Stomach (tissue), 9 donors: Measurements from ENCODE around the gene FIBP. TPM values are rescaled to one million over a fixed set of nuclear protein-coding genes. Genes with fewer than 3 reads are reported as not detected.

Experiments used
- DNase-seq, 2 donors: peaks; one replicate each; pipeline versions ENCODE4 v3.0.0 to v3.0.0-alpha.2; 2013 to 2019
- H3K27ac ChIP-seq, 5 donors: fragments of 200-600 bp in 4 of 5; sonication (generic) in 4 of 5; one replicate each; pipeline ENCODE4 v1.5.1; 2013 to 2019; ENCODE audit warnings: mild to moderate bottlenecking in 1 of 5, moderate library complexity in 1 of 5
- H3K27me3 ChIP-seq, 3 donors: fragments of 200-600 bp; sonication (generic); one replicate each; pipeline ENCODE4 v1.5.1; 2017 to 2019; ENCODE audit warnings: mixed run types in 1 of 3
- H3K36me3 ChIP-seq, 4 donors: fragments of 200-600 bp; sonication (generic); 1 replicate in 3 of 4; 2 replicates in 1 of 4; pipeline ENCODE4 v1.5.1; 2016 to 2019
- H3K4me1 ChIP-seq, 4 donors: fragments of 200-600 bp; sonication (generic); one replicate each; pipeline ENCODE4 v1.5.1; 2016 to 2019
- H3K4me3 ChIP-seq, 4 donors: fragments of 200-600 bp; sonication (generic) in 3 of 4; one replicate each; pipeline ENCODE4 v1.5.1; 2016 to 2019; ENCODE audit warnings: mild to moderate bottlenecking in 1 of 4
- H3K9me3 ChIP-seq, 4 donors: fragments of 200-600 bp; sonication (generic); one replicate each; pipeline ENCODE4 v1.5.1; 2016 to 2019
- CTCF ChIP-seq, 7 experiments: fragments of 450-650 bp in 4 of 7; fragments of 200-600 bp in 3 of 7; sonication (generic) in 3 of 7; IDR thresholded peaks; one replicate each; pipeline ENCODE4 v1.5.1; 2016 to 2019; ENCODE audit warnings: antibody characterized with exemption in 7 of 7, control low read depth in 2 of 7, mild to moderate bottlenecking in 1 of 7
- EP300 ChIP-seq: sonication (generic); formaldehyde crosslinking; IDR thresholded peaks from one replicate; pipeline ENCODE4 v1.6.1; 2017; ENCODE audit warnings: antibody characterized with exemption
- POLR2A ChIP-seq, 4 donors: fragments of 450-650 bp; IDR thresholded peaks; one replicate each; pipeline ENCODE4 v1.6.1; 2016; ENCODE audit warnings: antibody characterized with exemption in 4 of 4, control low read depth in 2 of 4, mild to moderate bottlenecking in 1 of 4, moderate library complexity in 1 of 4
- POLR2AphosphoS5 ChIP-seq, 3 donors: sonication (generic); formaldehyde crosslinking; IDR thresholded peaks; one replicate each; pipeline ENCODE4 v1.6.1; 2016; ENCODE audit warnings: antibody characterized with exemption in 3 of 3
- WGBS, 5 donors: extraction: QIAGEN DNeasy Blood & Tissue Kit in 3 of 5; methylation state at CpG; one replicate each; pipeline versions ENCODE4 v1.1.5 to v1.1.7; 2013 to 2018; 5-methylcytosine and 5-hydroxymethylcytosine counted together
- intact Hi-C: fragments of 100-400 bp; cut with DNase I; formaldehyde crosslinking; loops from one replicate; pipeline ENCODE4 v1.15.1; 2023; ENCODE audit warnings: low total_unique reads
- polyA plus RNA-seq, 3 donors: library from polyadenylated mRNA; stranded (reverse); fragments of 200-250 nt; gene quantifications; one replicate each; pipeline ENCODE4 v1.2.3, GENCODE V29; 2013
- total RNA-seq, 5 donors: library from RNA; depleted of rRNA; stranded (reverse); fragments of >200 nt; gene quantifications; one replicate each; pipeline versions ENCODE4 v1.1.0 to v1.2.3, GENCODE V29; 2014 to 2016
- donor health status: healthy with polysubstance abuse.
- donor health status: Bipolar disorder and iron deficiency.
- donor health status: healthy.

Gene FIBP
- total and polyA plus RNA-seq, 8 donors: 25.4 to 488 (median 70.2) TPM

- intact Hi-C loops: no loop called here
- H3K27me3 ChIP-seq: peaks cover 0 to 11% (median 10%) of the 10 kb centered on the region in 3 donors
- H3K36me3 ChIP-seq: peaks cover 0 to 7% (median 0%) of the 10 kb centered on the region in 4 donors
- DNase-seq: peak; percentile 67 to 85
- WGBS, 5 donors: 2% methylated on average over 27 to 78 of the region's 78 CpGs
- H3K27ac ChIP-seq: peak overlapping the region; percentile 40 to 86 (median 83)
- H3K9me3 ChIP-seq: no peaks in the 10 kb centered on the region
- no peak for TF ChIP-seq CTCF (IDR thresholded peaks at IDR 0.05)
- peak in 2 of 3 donors; percentile 31 to 71 for TF ChIP-seq POLR2AphosphoS5 (IDR thresholded peaks at IDR 0.05)
- peak overlapping the region; percentile 57 to 66 (median 62) for H3K4me3 ChIP-seq
- peaks cover 11 to 47% (median 19%) of the 10 kb centered on the region in 4 donors for H3K4me1 ChIP-seq
Observed at GRCh38 chr11:65899356-65900124, 11.3 kb upstream of the FIBP start.

- peak overlapping the region; percentile 57 to 66 (median 62) for H3K4me3 ChIP-seq
- H3K36me3 ChIP-seq: peaks cover 0 to 7% (median 0%) of the 10 kb centered on the region in 4 donors
- 25 to 44% (median 28%) methylated on average over 15 to 28 of the region's 28 CpGs for WGBS, 5 donors
- peaks cover 12 to 54% (median 21%) of the 10 kb centered on the region in 4 donors for H3K4me1 ChIP-seq
- H3K27ac ChIP-seq: peak overlapping the region in 4 of 5 donors; percentile 38 to 86 (median 83)
- TF ChIP-seq CTCF (IDR thresholded peaks at IDR 0.05) (no peak), POLR2AphosphoS5 (IDR thresholded peaks at IDR 0.05) (no peak), EP300 (no peak), POLR2A (IDR thresholded peaks at IDR 0.05) (no peak)
- H3K9me3 ChIP-seq: no peaks in the 10 kb centered on the region
- DNase-seq: no peak
- intact Hi-C loops: no loop called here
- peaks cover 0 to 11% (median 10%) of the 10 kb centered on the region in 3 donors for H3K27me3 ChIP-seq
Observed at GRCh38 chr11:65898656-65899355, 10.5 kb upstream of the FIBP start.

DNA sequence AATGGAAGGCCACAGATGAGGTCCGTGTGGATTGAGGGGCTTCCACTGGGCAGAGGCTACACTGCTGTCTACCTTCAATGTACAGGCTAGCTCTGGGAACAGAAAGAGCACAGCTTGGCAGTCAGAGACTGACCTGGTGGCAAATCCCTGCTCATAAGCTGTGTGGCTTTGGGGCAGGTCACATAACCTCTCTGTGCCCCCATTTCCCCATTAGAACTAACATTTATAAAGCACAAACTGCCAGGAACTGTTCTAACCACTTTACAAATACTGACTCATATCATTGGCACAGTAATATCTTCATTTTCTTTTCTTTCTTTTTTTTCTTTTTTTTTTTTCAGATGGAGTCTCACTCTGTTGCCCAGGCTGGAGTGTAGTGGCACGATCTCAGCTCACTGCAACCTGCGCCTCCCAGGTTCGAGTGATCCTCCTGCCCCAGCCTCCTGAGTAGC lies 8.8 kb upstream of the FIBP start:
- H3K9me3 ChIP-seq: no peaks in the 10 kb centered on the region
- H3K4me1 ChIP-seq: peaks cover 30 to 67% (median 38%) of the 10 kb centered on the region in 4 donors
- H3K27ac ChIP-seq: no peak overlapping the region
- DNase-seq: no peak
- WGBS, 5 donors: 78 to 92% (median 88%) methylated on average over 4 of the region's 4 CpGs
- peaks cover 0 to 7% (median 0%) of the 10 kb centered on the region in 4 donors for H3K36me3 ChIP-seq
- intact Hi-C loops: no loop called here
- no peak for TF ChIP-seq POLR2AphosphoS5 (IDR thresholded peaks at IDR 0.05)
- no peak for TF ChIP-seq POLR2A (IDR thresholded peaks at IDR 0.05)
- no peak overlapping the region for H3K4me3 ChIP-seq
- H3K27me3 ChIP-seq: peaks cover 0 to 11% (median 10%) of the 10 kb centered on the region in 3 donors

- peaks cover 0 to 7% (median 0%) of the 10 kb centered on the region in 4 donors for H3K36me3 ChIP-seq
- TF ChIP-seq POLR2AphosphoS5 (IDR thresholded peaks at IDR 0.05) (no peak), CTCF (IDR thresholded peaks at IDR 0.05) (no peak)
- intact Hi-C loops: no loop called here
- no peak for DNase-seq
- H3K27me3 ChIP-seq: peaks cover 0 to 11% (median 10%) of the 10 kb centered on the region in 3 donors
- H3K27ac ChIP-seq: no peak overlapping the region
- 85 to 90% (median 87%) methylated on average over 14 of the region's 14 CpGs for WGBS, 5 donors
- no peaks in the 10 kb centered on the region for H3K9me3 ChIP-seq
- H3K4me3 ChIP-seq: no peak overlapping the region
- peaks cover 37 to 74% (median 45%) of the 10 kb centered on the region in 4 donors for H3K4me1 ChIP-seq
Observed at GRCh38 chr11:65896034-65896999, 8.0 kb upstream of the FIBP start.
